ENCODE results near the gene DDX10. TPM values are rescaled to one million over a fixed set of nuclear protein-coding genes. Genes with fewer than 3 reads are reported as not detected.

The DDX10 gene
- total and polyA plus RNA-seq, 2 of the 8 experiments (the other 6 are each of a cell fraction or from before 2014, with no cell fraction given) = 49.2 to 52.2 TPM

DNA sequence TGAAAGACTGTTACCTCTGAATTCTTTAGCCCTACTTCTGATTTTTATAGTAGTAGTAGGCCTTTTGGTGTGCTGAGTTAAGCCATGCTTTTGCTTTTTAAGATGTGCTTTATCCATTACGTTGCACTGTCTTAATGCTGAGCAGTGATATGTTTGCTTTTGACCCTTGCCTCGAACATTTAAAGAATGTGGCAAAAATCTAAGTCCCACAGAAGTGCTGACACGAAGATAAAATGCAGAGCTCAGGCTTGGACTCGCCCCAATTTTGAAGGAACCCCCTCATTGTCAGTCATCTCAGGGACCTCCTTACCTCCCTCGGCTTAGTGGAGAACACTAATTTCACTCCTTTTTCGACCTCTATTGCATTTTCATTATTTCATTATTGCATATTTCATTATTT is 272.9 kb downstream of the DDX10 start:
- no peak overlapping the region for H3K56ac ChIP-seq (replicated peaks; ENCODE audit: insufficient read length, low read depth, low read length)
- H3K79me1 ChIP-seq (ENCODE audit: low read depth, low read length) = no peaks in the 10 kb centered on the region
- DNase-seq (ENCODE audit: low read depth in 1 of 2, low spot score in 2 of 2) (no peak), FAIRE-seq (no peak)
- WGBS, 2 experiments (ENCODE audit: extremely low coverage in 1 of 2, insufficient coverage in 1 of 2, insufficient read length in 1 of 2, insufficient replicate concordance in 2 of 2, low coverage in 1 of 2, low lambda C conversion rate in 2 of 2, missing lambda C conversion rate in 1 of 2) = 91% methylated on average over 6 of the region's 6 CpGs; no CpG with 5 or more reads in 1 of the 2 experiments
- H3K23ac ChIP-seq (ENCODE audit: insufficient read length) = no peak overlapping the region
- peaks cover 0 to 7% (median 1%) of the 10 kb centered on the region in 4 experiments; a peak in 2 of 8 replicates for H3K36me3 ChIP-seq (ENCODE audit: control insufficient read depth in 2 of 4, insufficient read depth in 4 of 4, low read length in 3 of 4)
- H3K4me1 ChIP-seq (replicated peaks in 1 of 4; ENCODE audit: control insufficient read depth in 3 of 4, insufficient read depth in 4 of 4, low read length in 3 of 4) = no peaks in the 10 kb centered on the region
- no peaks in the 10 kb centered on the region for H3K23me2 ChIP-seq (ENCODE audit: low read depth, low read length)
- no peak overlapping the region for H2AK5ac ChIP-seq (ENCODE audit: low read depth, low read length)
- POLR2A ChIA-PET (ENCODE audit: partially characterized antibody) = no interaction called here
- H2BK5ac ChIP-seq (ENCODE audit: low read depth, low read length) = no peak overlapping the region
- H3K27ac ChIP-seq (ENCODE audit: low read depth, low read length) = no peak overlapping the region
- CTCF ChIA-PET (ENCODE audit: partially characterized antibody) = no interaction called here
- H4K5ac ChIP-seq (ENCODE audit: insufficient read length, low read depth, low read length) = no peak overlapping the region
- no peak overlapping the region for H3K14ac ChIP-seq (ENCODE audit: insufficient read length)
- no peak overlapping the region for H4K91ac ChIP-seq (replicated peaks; ENCODE audit: insufficient read length, low read length)
- H2BK15ac ChIP-seq (ENCODE audit: low read length) = no peak overlapping the region
- no peak overlapping the region for H2BK20ac ChIP-seq (ENCODE audit: low read length)
- H2AFZ ChIP-seq (ENCODE audit: low read length) = no peak overlapping the region
- H4K20me1 ChIP-seq (replicated peaks in 1 of 2; ENCODE audit: control insufficient read depth in 1 of 2, insufficient read depth in 2 of 2, low read length in 2 of 2) = no peaks in the 10 kb centered on the region
- H3K79me2 ChIP-seq (ENCODE audit: control insufficient read depth in 1 of 2, insufficient read depth in 2 of 2, low read length in 2 of 2) = no peaks in the 10 kb centered on the region
- no peak overlapping the region for H2BK12ac ChIP-seq (ENCODE audit: low read depth, low read length)
- no peak overlapping the region for H2BK120ac ChIP-seq (replicated peaks; ENCODE audit: low read depth, low read length)
- no peak overlapping the region for H3K4me3 ChIP-seq (ENCODE audit: extremely low read depth in 1 of 4, insufficient read depth in 2 of 4, low read depth in 3 of 4, low read length in 4 of 4)
- H3K9me3 ChIP-seq (ENCODE audit: insufficient read depth in 2 of 2, low read depth in 1 of 2, low read length in 1 of 2) = no peaks in the 10 kb centered on the region
- H4K8ac ChIP-seq (ENCODE audit: extremely low read depth, insufficient read depth, low read length) = no peak overlapping the region
- TF ChIP-seq PHF8 (conservative IDR thresholded peaks at IDR 0.05; ENCODE audit: low read depth, low read length) (no peak), KDM4A (IDR thresholded peaks at IDR 0.05; ENCODE audit: low read depth, low read length, severe bottlenecking) (no peak), RFX5 (IDR thresholded peaks at IDR 0.05; ENCODE audit: borderline replicate concordance, low read depth, low read length) (no peak), SUZ12 (IDR thresholded peaks at IDR 0.05; ENCODE audit: low read length) (no peak), TAF1 (IDR thresholded peaks at IDR 0.05; ENCODE audit: low read depth, low read length) (no peak), NRF1 (IDR thresholded peaks at IDR 0.05; ENCODE audit: low read depth, low read length) (no peak), SP4 (IDR thresholded peaks at IDR 0.05; ENCODE audit: low read length) (no peak), RNF2 (IDR thresholded peaks at IDR 0.05; ENCODE audit: borderline replicate concordance, low read depth, low read length, missing control alignments, poor library complexity, severe bottlenecking) (no peak), SIX5 (IDR thresholded peaks at IDR 0.05; ENCODE audit: low read depth, low read length) (no peak), HDAC6 (IDR thresholded peaks at IDR 0.05; ENCODE audit: low read depth, low read length) (no peak), BCL11A (IDR thresholded peaks at IDR 0.05; ENCODE audit: low read depth in 2 of 2, low read length in 2 of 2) (no peak), CHD1 (IDR thresholded peaks at IDR 0.05; ENCODE audit: low read depth, low read length) (no peak), BRCA1 (IDR thresholded peaks at IDR 0.05; ENCODE audit: low read depth, low read length) (no peak), EZH2 (IDR thresholded peaks at IDR 0.05; ENCODE audit: low read depth, low read length, severe bottlenecking) (no peak), SIRT6 (IDR thresholded peaks at IDR 0.05; ENCODE audit: low read length) (no peak), CEBPB (IDR thresholded peaks at IDR 0.05; ENCODE audit: low read depth, low read length) (no peak)
- H3K4ac ChIP-seq (replicated peaks; ENCODE audit: insufficient read length, low read depth, low read length) = no peak overlapping the region
- H3K9ac ChIP-seq (replicated peaks in 1 of 4; ENCODE audit: extremely low read depth in 1 of 4, low read depth in 3 of 4, low read length in 3 of 4) = no peak overlapping the region
- H3K4me2 ChIP-seq (ENCODE audit: insufficient read depth in 1 of 2, low read depth in 2 of 2, low read length in 2 of 2) = no peak overlapping the region
- no peak overlapping the region for H3K18ac ChIP-seq (ENCODE audit: extremely low read depth, low read length)
- H3K27me3 ChIP-seq (replicated peaks in 1 of 4; ENCODE audit: control insufficient read depth in 3 of 4, extremely low read depth in 1 of 4, insufficient read depth in 3 of 4, low read length in 3 of 4) = no peaks in the 10 kb centered on the region

Measured in H1 (cell line).